Measurements from ENCODE around the gene WDPCP.
"Not testable (repeated sequence)": the region's sequence is repeated elsewhere in the genome, so short reads cannot be mapped to it uniquely, and the experiment has no call there.

The WDPCP gene

DNA sequence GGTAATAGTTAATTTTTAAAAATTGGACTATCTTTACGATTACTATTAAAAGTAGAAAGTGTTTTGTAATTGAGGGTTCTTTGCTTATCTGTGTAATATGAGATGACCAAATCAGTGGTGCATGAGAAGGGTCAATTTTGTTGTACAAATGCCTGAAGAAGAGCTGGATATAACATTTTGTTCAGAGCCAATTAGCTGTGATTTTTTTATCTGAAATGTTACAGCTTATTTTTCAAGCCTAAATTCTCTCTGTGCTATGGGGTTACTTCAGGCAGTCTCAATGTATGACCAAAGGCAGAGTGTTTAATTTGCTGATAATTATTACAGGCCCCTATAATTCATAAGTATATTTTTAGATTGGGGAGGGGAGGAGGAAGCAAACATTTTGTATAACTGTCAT is 495.9 kb downstream of the WDPCP start:
- FAIRE-seq: no peak

DNA sequence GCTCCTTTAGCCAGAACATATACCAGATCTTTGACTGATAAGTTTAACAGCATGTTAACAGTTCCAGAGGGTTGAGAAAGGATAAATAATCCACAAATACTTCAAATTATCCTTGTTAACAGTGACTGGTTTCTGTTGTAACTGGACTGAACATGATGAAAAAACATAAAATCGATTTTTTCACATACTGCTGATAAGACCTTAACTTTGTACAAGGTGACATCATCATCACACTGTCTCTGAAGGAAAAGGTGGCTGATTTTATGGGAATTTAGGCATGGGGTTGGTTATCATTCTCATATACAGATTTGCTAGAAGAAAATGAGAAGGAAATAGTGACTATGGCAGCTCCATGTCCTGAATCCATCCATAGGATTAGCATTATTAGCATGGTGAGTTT is 501.6 kb downstream of the WDPCP start:
- no peak for FAIRE-seq

- FAIRE-seq: no peak
These were observed 506.9 kb downstream of the WDPCP start for GRCh38 chr2:63081404-63081803.

DNA sequence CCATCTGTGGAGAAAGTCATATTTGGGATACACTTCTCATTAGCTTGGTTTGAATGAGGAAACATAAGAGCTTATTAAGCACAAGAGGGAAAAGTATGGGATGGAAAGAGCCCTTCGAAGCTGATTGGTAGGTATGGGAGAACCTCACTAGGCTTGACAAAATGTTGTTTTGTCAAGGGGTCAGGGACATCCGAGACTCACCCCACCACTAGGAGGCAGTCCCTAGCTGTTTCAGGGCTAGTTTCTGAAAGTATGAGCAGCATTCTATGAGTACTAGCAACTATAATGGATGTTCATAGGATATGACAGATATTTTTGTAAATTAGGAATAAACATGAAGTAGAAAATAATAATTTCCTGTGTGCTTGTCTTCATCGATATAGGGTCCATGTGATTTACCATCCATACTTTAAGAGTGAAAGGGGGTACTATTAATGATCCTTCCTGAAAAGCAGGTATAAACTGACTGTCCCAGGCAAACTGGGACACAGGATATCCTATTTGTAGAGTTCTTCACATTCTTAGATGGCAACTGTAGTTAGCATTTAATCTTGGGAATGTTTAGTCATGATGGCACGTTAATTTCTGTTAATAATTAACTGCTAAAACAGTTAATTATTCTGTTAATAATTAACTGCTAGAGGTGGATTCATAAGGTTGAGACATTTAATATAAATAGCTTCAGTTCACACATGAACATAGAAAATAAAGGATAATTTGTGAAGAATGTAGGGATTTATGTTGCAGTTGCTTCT is 509.2 kb downstream of the WDPCP start:
- FAIRE-seq: no peak

DNA sequence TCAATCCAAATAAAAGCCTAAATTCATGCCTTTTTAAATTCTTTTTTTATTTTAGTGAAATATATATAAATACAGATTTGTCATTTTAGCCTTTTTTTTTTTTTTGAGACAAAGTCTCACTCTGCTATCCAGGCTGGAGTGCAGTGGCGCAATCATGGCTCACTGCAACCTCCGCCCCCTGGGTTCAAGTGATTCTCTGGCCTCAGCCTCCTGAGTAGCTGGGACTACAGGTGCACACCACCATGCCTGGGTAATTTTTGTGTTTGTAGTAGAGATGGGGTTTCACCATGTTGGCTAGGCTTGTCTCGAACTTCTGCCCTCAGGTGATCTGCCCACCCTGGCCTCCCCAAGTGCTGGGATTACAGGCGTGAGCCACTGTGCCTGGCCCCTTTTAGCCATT is 513.9 kb downstream of the WDPCP start:
- not testable (repeated sequence) for FAIRE-seq

GRCh38 chr2:63073994-63074393 is 514.3 kb downstream of the WDPCP start:
- FAIRE-seq: no peak

GRCh38 chr2:63071664-63072063 is 516.6 kb downstream of the WDPCP start:
- FAIRE-seq: no peak

Measured in A204.1 (cell line).